Measurements from ENCODE around the gene KRT40.

The KRT40 gene

GRCh38 chr17:40945414-40945813 lies 38.7 kb downstream of the KRT40 start:
- H3K4me3 ChIP-seq (ENCODE audit: low read depth, low read length), result no peak overlapping the region
- no peak for DNase-seq (ENCODE audit: low read depth)
- TF ChIP-seq CTCF (IDR thresholded peaks at IDR 0.05; ENCODE audit: low read depth, low read length), result no peak

- no peak for TF ChIP-seq MYC (IDR thresholded peaks at IDR 0.05; ENCODE audit: low read depth, low read length)
- TF ChIP-seq CTCF (IDR thresholded peaks at IDR 0.05; ENCODE audit: low read depth, low read length), result no peak
- no peak for TF ChIP-seq POLR2A (IDR thresholded peaks at IDR 0.05; ENCODE audit: extremely low read depth, insufficient read length)
- TF ChIP-seq MAX (IDR thresholded peaks at IDR 0.05; ENCODE audit: low read depth, low read length), result no peak
- DNase-seq (ENCODE audit: low read depth), result no peak
- no peak overlapping the region for H3K4me3 ChIP-seq (ENCODE audit: low read depth, low read length)
Observed at GRCh38 chr17:40944531-40944930, 39.6 kb downstream of the KRT40 start.

- TF ChIP-seq POLR2A (IDR thresholded peaks at IDR 0.05; ENCODE audit: extremely low read depth, insufficient read length) (no peak), MAX (IDR thresholded peaks at IDR 0.05; ENCODE audit: low read depth, low read length) (no peak), CTCF (IDR thresholded peaks at IDR 0.05; ENCODE audit: low read depth, low read length) (no peak), MYC (IDR thresholded peaks at IDR 0.05; ENCODE audit: low read depth, low read length) (no peak)
- no peak for DNase-seq (ENCODE audit: low read depth)
- no peak overlapping the region for H3K4me3 ChIP-seq (ENCODE audit: low read depth, low read length)
Observed at GRCh38 chr17:40942553-40942952, 41.6 kb downstream of the KRT40 start.

GRCh38 chr17:40940266-40940665 lies 43.9 kb downstream of the KRT40 start:
- H3K4me3 ChIP-seq (ENCODE audit: low read depth, low read length), result no peak overlapping the region
- DNase-seq (ENCODE audit: low read depth), result no peak
- TF ChIP-seq MAX (IDR thresholded peaks at IDR 0.05; ENCODE audit: low read depth, low read length) (no peak), MYC (IDR thresholded peaks at IDR 0.05; ENCODE audit: low read depth, low read length) (no peak), CTCF (IDR thresholded peaks at IDR 0.05; ENCODE audit: low read depth, low read length) (no peak), POLR2A (IDR thresholded peaks at IDR 0.05; ENCODE audit: extremely low read depth, insufficient read length) (no peak)

GRCh38 chr17:40938981-40939380 lies 45.1 kb downstream of the KRT40 start:
- TF ChIP-seq MAX (IDR thresholded peaks at IDR 0.05; ENCODE audit: low read depth, low read length) (no peak), CTCF (IDR thresholded peaks at IDR 0.05; ENCODE audit: low read depth, low read length) (no peak), POLR2A (IDR thresholded peaks at IDR 0.05; ENCODE audit: extremely low read depth, insufficient read length) (no peak), MYC (IDR thresholded peaks at IDR 0.05; ENCODE audit: low read depth, low read length) (no peak)
- DNase-seq (ENCODE audit: low read depth), result no peak

GRCh38 chr17:40937384-40937819 lies 46.7 kb downstream of the KRT40 start, which contains the start of gene KRT23:
Gene KRT23, minus strand, starts transcription at chr17:40937646. Its CDS starts 1,043 bp downstream, at chr17:40936603.
- H3K4me3 ChIP-seq (ENCODE audit: low read depth, low read length), result no peak within 1 kb of the TSS
- DNase-seq (ENCODE audit: low read depth), result no peak
- no peak for TF ChIP-seq CTCF (IDR thresholded peaks at IDR 0.05; ENCODE audit: low read depth, low read length)
- no peak for TF ChIP-seq MYC (IDR thresholded peaks at IDR 0.05; ENCODE audit: low read depth, low read length)
- no peak for TF ChIP-seq MAX (IDR thresholded peaks at IDR 0.05; ENCODE audit: low read depth, low read length)
- no peak for TF ChIP-seq POLR2A (IDR thresholded peaks at IDR 0.05; ENCODE audit: extremely low read depth, insufficient read length)

More at GRCh38 chr17:40938981-40939380, 45.1 kb downstream of the KRT40 start:
- H3K4me3 ChIP-seq (ENCODE audit: low read depth, low read length), result no peak overlapping the region

All from NB4 (cell line).